Brain microvascular endothelial cell (primary cell): Measurements from ENCODE around the gene CDH23.

Experiments
- DNase-seq: peaks from one replicate; pipeline ENCODE4 v3.0.0-alpha.2; 2020
- H3K27ac ChIP-seq: fragments of 250-450 bp; sonication (Bioruptor Pico); 2 replicates; pipeline ENCODE4 v1.5.1; 2020; ENCODE audit warnings: mild to moderate bottlenecking, moderate library complexity
- H3K27me3 ChIP-seq: fragments of 250-450 bp; sonication (Bioruptor Pico); replicated peaks from 2 replicates; pipeline ENCODE4 v1.5.1; 2020; ENCODE audit warnings: mild to moderate bottlenecking
- H3K36me3 ChIP-seq: fragments of 250-450 bp; sonication (Bioruptor Pico); replicated peaks from 2 replicates; pipeline ENCODE4 v1.5.1; 2020; ENCODE audit warnings: mild to moderate bottlenecking
- H3K4me3 ChIP-seq: 2 replicates; pipeline ENCODE4 v1.5.1; 2011; ENCODE audit warnings: low read depth, mild to moderate bottlenecking, control low read depth, low read length, moderate library complexity
- CTCF ChIP-seq: IDR thresholded peaks from 2 replicates; pipeline ENCODE4 v1.5.1; 2011; ENCODE audit warnings: low read depth, mild to moderate bottlenecking, moderate library complexity, low read length, control low read depth, inconsistent platforms; ENCODE audit errors: missing control alignments
- in situ Hi-C: cut with HindIII; loops from 2 replicates; pipeline ENCODE4 v1.10.0; 2017; ENCODE audit warnings: low sequenced_read_pairs, low pct_ligation_motif_present

Gene CDH23

GRCh38 chr10:71421075-71421434, 24.3 kb downstream of the CDH23 start:
- H3K27ac ChIP-seq: no peak overlapping the region
- H3K27me3 ChIP-seq: peaks cover 2% of the 10 kb centered on the region
- no peak overlapping the region for H3K4me3 ChIP-seq
- TF ChIP-seq CTCF: no peak
- H3K36me3 ChIP-seq: no peaks in the 10 kb centered on the region
- DNase-seq: no peak
- in situ Hi-C loops: no loop called here

- DNase-seq: no peak
- Histone ChIP-seq H3K27ac (no peak overlapping the region), H3K27me3 (peaks cover 2% of the 10 kb centered on the region), H3K4me3 (no peak overlapping the region), H3K36me3 (no peaks in the 10 kb centered on the region)
- in situ Hi-C loops: no loop called here
- TF ChIP-seq CTCF: no peak
Measured at GRCh38 chr10:71423250-71423649, 26.5 kb downstream of the CDH23 start.

GRCh38 chr10:71423901-71424300, 27.2 kb downstream of the CDH23 start:
- no peak for TF ChIP-seq CTCF
- no peaks in the 10 kb centered on the region for H3K36me3 ChIP-seq
- in situ Hi-C loops: no loop called here
- no peak overlapping the region for H3K4me3 ChIP-seq
- H3K27me3 ChIP-seq: peaks cover 2% of the 10 kb centered on the region
- DNase-seq: no peak
- no peak overlapping the region for H3K27ac ChIP-seq

- in situ Hi-C loops: no loop called here
- Histone ChIP-seq H3K27me3 (peaks cover 2% of the 10 kb centered on the region), H3K27ac (no peak overlapping the region), H3K4me3 (no peak overlapping the region), H3K36me3 (no peaks in the 10 kb centered on the region)
- TF ChIP-seq CTCF: no peak
- DNase-seq: no peak
Measured at GRCh38 chr10:71424496-71425194, 27.9 kb downstream of the CDH23 start.

- DNase-seq: no peak
- no peak overlapping the region for H3K4me3 ChIP-seq
- H3K27ac ChIP-seq: no peak overlapping the region
- no peak for TF ChIP-seq CTCF
- peaks cover 7% of the 10 kb centered on the region for H3K27me3 ChIP-seq
- in situ Hi-C loops: no loop called here
- no peaks in the 10 kb centered on the region for H3K36me3 ChIP-seq
Measured at GRCh38 chr10:71426058-71426605, 29.4 kb downstream of the CDH23 start.

GRCh38 chr10:71427246-71427645, 30.5 kb downstream of the CDH23 start:
- no peak for TF ChIP-seq CTCF
- DNase-seq: no peak
- in situ Hi-C loops: no loop called here
- no peak overlapping the region for H3K4me3 ChIP-seq
- H3K27me3 ChIP-seq: peaks cover 14% of the 10 kb centered on the region
- H3K27ac ChIP-seq: no peak overlapping the region
- H3K36me3 ChIP-seq: no peaks in the 10 kb centered on the region
